Amniotic epithelial cell (primary cell): ENCODE measurements around the gene PTPRE.

Experiments
- DNase-seq: peaks from one replicate; pipeline ENCODE4 v3.0.0-alpha.2; 2010; ENCODE audit warnings: low read depth

PTPRE gene

DNA sequence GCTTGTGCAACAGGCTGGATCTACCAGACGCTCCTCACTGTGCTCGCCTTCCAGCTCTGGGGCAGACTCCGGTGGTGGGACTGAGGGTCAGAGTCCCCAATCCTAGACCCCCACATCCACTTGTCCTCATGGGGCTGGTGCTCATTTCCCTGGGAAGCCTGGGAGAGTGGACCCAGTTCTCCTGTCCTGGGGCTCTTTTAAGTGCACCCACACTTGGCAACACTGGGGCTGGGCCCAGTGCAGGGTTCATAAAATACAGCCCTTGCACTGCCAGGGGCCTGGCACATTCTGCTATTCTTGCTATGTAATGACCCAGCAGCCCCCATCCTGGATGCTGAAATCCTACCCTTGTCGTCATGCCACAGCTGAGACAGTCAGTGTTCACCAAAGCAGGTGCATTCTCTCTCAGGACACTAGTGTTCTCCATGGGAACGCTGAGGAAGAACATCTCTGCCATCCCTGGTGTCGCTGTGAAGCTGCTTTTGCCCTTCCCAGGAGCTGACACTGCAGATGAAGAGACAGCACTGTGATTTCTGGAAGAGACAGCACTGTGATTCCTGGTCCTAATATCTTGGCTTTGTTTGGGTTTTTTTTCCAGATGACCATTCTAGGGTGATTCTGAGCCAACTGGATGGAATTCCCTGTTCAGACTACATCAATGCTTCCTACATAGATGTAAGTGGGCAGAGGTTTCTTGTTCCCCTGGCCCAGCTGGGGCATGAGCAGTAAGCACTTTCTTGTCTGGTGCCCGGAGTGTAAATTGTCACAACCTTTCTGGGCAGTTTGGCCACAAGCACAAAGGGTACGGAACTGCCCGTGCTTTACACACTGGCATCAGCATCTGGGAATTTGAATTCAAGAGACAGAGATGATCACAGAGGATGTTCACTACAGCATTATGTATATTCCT is 153.7 kb downstream of the PTPRE start:
- DNase-seq = no peak

DNA sequence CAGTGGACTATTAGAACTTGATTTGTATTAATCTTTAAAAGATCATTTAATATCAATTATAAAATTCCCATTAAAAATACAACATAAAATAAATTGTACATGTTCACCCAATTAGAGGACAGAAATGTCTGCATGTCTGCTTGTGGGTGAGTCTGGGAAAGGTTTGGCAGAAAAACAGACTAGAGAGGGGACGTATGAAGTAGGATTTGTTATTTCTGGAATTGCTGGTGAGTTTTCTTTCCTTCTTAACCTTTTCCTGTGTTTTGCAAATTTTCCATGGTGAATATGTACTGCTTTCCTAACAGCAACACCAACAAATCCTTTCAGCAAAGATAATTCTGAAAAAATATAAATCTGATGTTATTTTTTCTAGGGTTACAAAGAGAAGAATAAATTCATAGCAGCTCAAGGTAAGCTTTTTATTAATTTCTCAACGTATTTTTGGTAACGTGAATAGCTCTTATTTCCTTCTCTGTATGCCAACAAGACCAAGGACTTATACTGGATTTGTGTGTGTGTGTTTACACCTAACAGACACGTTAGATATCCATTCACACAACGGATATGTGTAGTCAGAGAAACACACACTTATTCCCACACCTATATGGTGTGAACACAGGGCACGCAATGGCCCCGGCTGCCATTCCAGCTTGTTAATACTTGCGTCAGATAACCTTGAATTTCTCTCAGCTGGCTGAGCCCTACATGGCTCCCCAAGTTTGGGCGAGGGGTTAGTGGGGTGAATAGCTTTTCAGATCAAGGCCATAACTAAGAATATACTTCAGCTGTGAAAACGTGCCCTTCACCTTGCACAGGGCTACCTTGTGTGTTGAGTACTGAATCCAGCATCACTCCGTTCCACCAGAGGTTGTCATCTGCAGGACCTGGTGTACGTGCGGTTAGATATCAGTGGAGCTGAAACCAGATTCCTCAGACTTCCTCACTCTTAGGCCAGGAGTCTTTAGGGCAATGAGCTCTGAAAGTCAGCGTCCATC is 154.7 kb downstream of the PTPRE start:
- DNase-seq = no peak

DNA sequence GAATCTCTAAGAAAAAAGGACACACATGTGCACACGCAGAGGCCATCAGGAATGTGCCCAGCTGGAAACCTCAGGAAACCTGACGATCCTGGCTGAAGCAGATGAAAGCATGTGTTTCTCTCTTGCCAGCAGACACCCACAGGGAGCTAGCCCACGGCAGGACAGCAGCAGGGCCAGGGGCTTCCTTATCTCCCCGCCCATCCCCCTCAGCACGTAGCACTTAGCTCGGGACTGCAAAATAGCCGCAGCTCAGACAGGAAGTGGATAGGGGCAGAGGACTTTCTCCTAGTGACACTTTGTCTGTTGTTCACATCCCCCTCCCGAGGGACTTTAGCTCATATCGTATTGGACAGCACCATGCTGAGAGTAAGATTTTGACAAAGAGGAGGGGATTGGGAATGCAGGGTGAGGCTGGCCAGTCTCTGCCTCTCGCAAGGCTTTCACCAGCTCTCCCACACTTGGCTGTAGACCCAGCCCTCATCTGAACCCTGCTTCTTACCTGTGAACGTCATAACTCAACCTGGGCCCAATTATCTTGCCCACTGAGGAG is 155.5 kb downstream of the PTPRE start:
- DNase-seq = no peak

DNA sequence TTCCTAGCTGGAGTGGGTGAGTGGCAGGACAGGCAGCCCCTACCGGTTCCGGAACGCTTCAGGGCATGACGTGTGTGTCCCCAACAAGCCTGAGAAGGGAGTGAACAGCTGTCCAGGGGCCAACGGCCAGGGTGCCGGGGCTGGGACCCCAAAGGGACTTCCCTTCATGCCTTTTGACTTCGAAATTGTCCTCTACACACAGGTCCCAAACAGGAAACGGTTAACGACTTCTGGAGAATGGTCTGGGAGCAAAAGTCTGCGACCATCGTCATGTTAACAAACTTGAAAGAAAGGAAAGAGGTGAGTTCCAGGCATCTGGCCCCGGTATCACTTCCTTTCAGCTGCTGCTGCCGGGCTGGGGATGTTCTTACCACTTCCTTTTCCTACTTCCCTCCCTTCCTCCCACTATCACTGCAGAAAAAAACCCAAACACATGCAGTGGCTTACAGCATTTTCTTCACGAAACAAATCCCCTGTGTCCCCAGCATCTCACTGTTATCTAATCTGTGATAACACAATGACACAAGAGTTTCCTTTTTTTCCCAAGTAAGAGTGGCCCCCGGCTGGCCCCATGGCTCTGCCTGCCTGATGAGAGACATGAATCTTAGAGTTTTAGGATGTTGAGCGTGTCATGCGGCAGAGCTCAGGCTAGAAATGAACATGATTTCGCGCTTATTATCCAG is 156.1 kb downstream of the PTPRE start:
- DNase-seq = no peak

DNA sequence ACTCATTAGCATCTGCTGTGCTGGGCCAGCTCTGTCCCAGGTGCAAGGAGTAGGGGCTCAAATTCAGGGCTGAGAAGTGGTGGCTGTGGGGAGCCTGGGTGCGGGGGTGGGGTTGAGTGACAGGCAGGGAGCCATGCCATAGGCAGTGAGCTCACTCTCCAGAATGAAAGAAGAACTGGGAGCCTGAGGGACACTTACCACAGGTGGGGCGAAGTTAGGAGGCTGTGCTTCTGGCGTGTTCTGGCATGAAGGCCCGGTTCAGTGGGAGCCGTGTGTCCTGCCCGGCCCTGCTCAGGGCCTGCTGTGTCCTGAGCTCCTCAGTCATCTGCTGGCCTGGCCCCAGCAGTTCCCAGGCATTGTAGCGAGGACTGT is 156.8 kb downstream of the PTPRE start:
- DNase-seq = no peak

DNA sequence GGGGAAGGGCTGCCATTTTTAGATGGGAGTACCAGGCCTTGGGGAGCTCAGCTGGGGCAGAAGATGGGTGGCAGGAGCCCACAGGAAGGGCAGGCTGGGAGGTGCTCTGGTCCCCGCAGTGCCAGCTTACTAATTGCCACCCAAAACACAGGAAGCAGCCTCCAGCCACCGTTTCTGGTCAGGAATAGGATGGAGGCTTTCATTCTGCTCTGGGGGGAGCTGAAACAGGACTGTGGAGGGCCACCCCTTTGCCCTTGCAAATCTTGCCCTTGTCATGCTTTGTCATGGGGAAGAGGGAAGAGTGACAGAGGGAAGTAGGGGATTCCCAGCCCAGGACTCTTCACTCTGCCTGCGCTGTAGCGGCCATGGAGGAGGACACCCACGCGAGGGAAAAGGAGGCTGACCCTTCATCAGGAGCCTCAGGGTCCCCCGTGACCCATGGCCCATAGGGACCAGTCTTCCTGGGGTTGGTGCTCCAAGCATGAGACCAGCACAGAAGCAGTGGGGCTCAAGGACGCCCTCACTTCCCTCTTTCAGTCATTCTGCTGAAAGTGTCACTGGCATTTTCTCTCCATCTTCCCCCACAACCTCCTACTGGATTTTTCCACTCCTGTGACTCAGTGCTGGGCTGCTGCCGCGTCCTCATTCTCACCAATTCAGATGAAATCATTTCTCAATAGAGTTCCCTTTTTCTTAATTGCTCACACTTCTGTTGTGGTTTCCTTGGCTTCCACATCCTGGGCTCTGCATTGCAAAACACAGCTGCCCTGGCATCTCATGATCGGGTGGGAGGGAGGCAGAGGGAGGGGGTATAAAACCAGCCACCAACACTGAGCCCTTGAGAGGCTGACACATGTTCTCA is 157.4 kb downstream of the PTPRE start:
- DNase-seq = peak; percentile 96

DNA sequence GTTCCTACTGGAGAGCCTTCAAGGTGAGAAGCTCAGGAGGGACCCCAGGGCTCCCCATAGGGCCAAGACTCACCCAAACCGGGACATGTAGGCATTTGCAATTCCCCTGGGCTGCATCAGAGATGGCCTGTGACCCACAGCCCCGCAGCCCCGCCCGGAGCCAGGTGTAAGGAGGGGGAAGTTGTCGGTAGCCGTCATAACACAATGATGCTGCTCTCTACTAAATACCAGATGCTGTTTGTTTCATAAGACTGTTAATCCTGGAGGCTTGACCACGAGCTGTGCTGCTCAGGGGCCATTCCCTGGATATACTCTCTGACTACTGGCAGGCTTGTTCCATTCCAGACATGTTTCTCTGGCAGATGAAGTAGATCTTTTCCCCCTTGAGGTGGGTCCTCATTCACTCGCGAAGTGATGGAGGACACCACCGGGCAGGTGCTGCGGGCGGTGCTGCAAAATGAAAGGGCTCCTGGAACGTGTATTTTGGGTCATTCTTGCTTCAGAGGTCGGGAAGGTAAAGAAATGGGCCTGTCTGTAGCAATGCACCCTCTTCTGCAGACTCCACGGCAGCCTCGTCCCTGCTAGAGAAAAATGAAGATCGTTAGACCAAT is 158.2 kb downstream of the PTPRE start:
- peak; percentile 88 for DNase-seq

DNA sequence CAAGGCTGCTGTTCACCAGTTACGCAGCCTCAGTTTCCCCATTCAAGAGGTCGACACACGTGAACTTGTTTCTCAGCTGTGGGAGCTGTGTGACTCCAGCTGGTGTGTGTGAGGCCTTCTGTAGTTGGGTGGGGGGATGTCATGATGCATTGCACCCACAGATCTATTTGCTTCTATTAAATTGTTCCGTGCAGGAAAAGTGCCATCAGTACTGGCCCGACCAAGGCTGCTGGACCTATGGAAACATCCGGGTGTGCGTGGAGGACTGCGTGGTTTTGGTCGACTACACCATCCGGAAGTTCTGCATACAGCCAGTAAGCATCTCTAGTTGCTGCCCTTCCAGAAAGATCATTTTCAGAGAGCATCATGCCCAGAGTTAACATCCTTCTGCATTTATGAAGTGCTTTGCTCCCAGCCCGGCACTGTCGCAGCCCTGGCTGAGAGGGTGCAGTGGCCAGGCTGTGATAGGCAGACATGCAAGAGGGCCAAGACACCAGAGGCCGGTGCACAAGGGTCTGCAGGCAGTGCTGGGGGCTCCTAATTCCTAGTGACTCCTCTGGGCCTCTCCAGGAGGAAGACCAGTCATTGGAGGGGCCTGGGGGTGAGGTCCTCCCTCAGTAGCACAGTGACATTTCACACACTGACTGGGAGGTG is 159.1 kb downstream of the PTPRE start:
- DNase-seq = no peak

DNA sequence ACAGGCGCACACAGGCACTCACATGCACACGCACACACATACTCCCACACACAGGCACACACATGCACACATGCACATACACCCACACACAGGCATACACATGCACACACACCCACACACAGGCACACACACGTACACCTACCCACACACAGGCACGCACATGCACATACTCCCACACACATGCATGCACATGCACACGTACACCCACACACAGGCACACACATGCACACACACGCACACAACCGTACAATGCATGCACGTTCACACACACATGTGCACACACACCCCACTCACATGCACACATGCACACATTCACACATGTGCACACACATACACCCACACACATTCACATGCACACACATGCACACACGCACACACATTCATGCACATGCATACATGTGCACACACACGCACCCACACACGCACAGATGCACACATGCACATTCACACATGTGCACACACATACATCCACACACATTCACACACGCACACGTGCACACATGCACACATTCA is 160.0 kb downstream of the PTPRE start:
- no peak for DNase-seq

DNA sequence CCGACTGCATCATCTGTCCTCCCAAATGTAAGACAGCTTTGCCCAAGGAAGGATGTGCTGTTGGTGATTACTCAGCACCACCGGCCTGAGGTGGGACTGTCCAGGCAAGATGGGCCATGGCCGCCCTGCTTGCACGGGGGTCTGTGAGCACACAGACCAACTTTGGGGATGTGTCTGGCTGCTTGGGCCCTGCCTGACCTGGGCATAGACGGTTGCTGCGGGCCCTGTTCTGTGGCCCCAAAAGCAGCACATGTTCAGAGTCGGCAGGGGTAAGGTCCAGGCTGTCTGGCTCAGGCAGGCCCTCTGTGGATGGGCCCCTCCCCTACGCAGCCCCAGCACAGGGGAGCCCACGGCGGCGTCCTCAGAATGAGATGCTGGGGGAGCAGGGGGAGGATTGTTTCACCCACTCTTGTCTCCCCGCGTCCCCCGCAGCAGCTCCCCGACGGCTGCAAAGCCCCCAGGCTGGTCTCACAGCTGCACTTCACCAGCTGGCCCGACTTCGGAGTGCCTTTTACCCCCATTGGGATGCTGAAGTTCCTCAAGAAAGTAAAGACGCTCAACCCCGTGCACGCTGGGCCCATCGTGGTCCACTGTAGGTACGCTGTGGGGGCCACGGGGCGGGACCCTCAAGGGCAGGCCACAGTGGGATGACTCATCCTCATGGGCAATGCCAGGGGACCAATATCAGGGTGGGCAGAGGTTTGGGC is 160.9 kb downstream of the PTPRE start:
- DNase-seq = no peak

DNA sequence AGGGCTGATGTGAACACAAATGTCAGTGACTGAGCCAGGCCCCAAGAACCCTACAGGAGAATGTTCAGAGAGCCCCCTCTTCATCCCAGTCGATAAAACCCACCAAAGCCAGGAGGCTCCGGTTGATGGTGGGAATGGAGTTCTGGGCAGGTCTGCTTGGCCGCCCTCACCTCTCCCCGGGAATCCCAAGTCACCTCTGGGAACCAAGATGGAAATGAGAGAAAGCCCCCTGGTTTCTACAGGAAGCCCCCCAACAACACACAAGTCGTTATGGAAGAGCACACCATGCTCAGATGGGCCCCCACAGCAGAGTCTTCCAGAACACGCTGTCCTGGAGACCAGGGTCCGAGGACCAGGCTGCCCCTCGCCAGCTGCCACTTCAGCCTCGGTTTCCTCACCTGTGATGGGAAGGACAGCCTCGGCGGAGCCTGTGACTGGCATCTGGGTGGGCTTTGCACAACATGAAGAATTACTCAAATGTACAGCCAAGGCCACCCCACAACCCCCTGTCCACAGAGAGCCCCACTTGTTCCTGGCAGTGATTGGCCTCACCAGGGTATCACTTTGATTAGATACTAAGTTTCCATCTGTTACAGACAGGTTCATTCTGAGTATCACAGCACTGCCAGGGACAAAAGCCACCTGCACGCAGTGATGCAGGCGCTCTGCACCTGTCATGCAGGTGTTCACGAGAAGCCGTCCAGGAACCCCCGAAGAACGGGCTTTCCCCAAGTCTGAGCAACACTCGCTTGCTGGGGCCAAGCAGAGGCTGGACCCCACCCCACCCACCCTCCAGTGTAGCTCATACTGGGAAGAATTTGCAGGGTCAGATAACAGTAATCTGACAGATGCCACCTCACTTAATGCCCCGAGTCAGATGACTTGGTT is 161.7 kb downstream of the PTPRE start:
- no peak for DNase-seq

DNA sequence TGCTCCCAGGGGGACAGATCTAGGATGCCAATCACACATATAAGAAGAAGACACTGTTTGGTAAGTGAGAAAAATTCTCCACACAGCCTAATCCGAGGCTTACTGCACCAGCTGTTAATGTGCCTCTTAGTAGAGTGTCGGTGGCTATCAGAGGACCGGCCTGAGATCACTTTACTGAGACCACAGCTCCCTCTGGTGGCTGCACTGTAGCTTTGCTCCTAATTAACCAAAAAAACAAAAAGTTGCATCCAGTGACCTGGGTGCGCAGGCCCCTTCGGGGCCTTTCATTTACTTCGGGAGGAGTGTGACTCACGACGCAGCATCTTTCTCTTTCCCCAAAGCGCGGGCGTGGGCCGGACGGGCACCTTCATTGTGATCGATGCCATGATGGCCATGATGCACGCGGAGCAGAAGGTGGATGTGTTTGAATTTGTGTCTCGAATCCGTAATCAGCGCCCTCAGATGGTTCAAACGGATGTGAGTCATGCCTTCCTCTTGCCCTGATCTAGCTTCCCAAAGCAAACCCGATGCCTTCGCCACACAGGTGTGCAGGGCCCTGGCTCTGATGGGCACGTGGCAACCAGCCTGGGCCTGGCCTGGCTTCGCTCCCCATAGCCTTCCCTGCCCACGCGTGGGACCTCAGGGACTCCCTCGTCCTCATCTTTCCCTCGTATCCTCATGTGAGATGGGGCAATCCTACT is 162.6 kb downstream of the PTPRE start:
- peak; percentile 64 for DNase-seq

DNA sequence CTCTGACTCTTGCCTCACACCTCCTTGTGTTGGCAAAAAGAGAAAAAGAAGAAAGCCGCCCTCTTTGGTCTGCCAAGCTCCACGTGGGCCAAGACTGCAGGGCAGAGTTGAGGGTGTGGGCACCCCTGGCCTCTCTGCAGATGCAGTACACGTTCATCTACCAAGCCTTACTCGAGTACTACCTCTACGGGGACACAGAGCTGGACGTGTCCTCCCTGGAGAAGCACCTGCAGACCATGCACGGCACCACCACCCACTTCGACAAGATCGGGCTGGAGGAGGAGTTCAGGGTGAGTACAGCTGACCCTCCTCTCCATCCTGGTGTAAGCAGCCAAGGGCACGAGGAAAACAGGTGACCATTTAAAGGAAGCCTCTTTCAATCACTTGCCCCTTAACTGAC is 163.3 kb downstream of the PTPRE start:
- no peak for DNase-seq

DNA sequence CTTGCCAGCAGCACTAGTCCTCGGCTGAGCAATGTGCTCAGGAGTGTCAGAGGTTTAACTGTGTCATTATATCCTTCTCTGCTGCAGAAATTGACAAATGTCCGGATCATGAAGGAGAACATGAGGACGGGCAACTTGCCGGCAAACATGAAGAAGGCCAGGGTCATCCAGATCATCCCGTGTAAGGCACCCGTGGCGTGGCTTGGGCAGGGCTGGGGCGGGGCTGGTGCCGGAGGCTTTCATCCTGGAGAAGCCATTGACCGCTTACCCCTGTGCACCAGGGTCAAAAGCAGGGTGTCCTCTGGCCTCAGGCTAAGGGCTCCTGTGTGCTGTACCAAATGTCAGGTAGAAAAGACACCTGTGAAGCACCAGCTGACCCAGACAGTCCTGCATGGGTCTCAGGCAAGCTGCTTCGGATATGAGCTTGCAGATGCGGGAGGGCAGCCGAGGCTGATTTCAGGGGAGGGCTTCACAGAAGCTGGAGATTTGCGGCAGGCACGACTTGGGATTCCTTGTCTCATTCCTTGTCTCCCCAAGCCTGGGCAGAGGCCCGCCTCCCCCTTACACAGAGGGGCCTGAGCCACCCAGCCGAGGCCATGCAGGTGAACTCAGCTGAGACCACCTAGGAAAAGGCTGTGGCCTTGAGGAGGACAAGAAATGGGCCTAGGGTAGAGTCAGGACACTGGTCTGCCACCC is 164.0 kb downstream of the PTPRE start:
- no peak for DNase-seq

DNA sequence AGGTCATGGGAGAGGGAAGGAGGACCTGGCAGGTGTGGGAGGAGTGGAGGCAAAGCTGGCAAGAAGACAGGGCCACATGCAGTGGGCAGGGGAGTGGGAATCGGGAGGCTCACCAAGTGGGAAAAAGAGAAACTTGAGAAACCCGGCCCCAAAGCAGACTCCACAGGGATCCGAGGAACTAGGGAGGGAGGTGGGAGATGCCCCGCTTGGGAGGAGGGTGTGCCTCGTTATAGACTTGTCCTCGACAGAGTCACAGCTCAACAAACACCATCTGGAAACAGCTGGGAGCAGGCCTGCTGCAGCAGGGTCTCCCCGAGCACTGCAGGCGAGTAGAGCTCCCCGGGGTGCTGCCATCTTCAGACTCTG is 164.5 kb downstream of the PTPRE start:
- DNase-seq = no peak

DNA sequence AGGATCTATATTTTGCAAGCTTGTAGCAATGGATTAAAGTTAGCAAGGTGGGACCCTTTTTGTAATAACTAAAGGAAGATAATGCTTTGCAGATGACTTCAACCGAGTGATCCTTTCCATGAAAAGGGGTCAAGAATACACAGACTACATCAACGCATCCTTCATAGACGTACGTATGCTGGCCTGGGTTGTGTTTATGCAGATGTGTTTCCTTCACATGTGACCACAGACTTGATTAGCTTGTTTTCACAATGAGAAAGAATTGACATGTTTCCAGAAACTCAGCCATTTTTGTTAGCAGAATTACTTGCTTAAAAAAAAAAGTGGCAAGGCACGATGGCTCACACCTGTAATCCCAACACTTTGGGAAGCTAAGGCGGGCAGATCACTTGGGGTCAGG is 165.1 kb downstream of the PTPRE start:
- DNase-seq = no peak
